ENCODE measurements around the gene RND1.

DNA sequence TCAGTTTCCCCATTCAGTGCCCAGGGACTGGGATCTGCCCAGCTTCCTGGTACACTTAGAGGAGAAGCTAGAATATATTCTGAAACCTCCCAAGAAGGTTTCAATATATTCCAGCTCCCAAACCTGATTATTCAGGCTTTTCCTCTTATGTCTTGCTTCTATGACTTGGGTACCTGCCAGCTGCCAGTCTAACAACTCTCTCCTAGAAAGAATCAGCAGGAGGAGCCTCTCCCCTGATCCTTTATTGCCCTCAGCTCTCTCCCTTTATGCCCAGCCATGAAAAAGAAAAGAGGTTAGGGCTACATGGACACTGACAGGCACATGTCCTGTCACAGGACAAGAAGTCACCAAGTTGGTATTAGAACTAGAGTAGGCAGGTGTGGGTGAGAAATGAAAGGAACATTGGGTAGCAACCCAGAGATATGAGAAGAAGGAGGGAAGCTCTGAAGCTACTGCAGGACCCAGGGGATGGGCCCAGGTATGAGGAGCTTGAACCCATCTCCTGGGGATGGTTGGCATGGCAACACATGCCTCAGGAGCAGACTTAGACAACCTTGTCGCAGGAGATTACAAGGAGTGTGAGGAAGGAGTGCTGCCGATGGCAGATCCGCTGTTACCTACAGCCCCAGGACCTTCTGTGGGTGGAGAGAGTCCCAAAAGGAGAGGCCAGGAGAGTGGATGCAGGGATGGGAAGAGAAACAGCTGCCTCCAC is 49.4 kb downstream of the RND1 start:
- no peak for TF ChIP-seq POLR2AphosphoS5 (IDR thresholded peaks at IDR 0.05)
- TF ChIP-seq POLR2A (IDR thresholded peaks at IDR 0.05) = no peak
